HG02852 (cell line): ENCODE results near the gene PAPPA.

Experiments
- ATAC-seq: cut with Tn5 transposase; IDR thresholded peaks from one replicate; pipeline ENCODE4 v1.9.1; 2021; ENCODE audit warnings: mild to moderate bottlenecking, moderate library complexity; ENCODE audit not compliant: unreplicated experiment

Gene PAPPA

DNA sequence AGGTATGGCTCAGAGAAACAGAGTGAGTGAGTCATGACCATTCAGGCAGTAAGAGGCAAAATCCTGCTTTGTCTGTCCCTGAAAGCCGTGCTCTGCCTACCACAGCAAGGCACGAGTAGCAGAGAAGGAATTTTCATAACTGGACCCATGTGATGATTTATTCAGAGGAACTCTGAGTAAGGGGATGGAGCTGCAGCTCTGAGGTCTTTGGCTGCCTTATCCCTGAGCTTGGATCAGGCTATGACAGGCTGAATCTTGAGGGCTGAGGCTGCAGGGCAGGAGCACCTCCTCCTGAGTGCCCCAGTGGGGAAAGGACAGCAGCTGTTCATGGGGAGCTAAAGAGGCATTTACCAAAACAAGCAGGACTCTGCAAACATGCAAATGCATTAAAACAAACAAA is 183.4 kb downstream of the PAPPA start:
- no peak for ATAC-seq

GRCh38 chr9:116340270-116340669 is 186.7 kb downstream of the PAPPA start:
- ATAC-seq, result no peak

DNA sequence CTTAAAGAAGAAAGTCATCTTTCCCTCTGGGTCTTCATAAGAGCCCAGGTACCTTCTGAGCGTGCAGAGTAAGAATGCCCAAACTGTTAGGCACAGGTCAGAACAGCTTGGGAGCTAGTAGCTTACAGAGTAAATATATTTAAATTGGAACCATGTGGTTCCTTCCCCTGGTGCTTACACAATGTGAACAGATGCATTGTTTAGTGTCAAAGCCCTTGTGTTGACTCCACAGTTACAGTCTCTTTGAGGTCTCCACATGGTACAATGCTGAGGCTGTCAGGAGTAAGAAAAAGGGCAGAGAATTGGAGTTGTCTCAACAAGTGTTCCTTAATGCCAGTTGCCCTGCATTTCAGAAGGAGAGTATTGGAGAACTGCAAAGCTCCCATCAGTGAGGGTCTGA is 188.5 kb downstream of the PAPPA start:
- ATAC-seq, result no peak

DNA sequence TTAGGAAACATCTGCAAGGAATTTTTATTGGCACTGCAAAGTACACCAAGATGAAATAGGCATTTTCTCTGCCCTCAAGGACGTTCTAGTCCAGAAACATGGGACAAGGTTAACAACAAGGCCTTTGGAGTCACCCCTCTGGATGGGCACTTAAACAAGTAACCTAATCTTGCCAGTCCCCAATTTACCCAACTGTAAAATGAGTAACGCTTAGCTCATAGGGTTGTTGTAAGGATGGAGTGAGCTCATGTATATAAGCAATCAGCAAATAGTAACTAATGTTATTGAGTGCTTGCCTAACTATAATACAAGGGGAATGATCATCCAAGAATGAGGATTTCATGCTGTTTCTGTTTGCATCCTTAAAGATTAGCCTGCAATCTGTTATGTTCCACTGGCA is 189.3 kb downstream of the PAPPA start:
- ATAC-seq, result no peak

DNA sequence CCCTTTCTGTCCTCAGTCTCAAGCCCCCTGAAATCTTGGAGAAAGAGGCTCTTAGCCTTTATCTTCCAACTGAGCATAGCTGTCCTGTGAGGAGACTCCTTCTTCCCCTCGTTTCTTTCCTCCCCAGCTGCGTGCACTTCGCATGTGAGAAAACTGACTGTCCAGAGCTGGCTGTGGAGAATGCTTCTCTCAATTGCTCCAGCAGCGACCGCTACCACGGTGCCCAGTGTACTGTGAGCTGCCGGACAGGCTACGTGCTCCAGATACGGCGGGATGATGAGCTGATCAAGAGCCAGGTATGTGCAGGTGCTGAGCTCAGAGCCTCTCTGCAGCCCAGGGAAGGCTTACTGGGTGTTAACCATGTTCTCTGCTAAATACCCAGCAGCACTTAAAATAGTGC is 190.8 kb downstream of the PAPPA start:
- no peak for ATAC-seq

- ATAC-seq, result no peak
Observed at GRCh38 chr9:116345393-116345792, 191.8 kb downstream of the PAPPA start.

DNA sequence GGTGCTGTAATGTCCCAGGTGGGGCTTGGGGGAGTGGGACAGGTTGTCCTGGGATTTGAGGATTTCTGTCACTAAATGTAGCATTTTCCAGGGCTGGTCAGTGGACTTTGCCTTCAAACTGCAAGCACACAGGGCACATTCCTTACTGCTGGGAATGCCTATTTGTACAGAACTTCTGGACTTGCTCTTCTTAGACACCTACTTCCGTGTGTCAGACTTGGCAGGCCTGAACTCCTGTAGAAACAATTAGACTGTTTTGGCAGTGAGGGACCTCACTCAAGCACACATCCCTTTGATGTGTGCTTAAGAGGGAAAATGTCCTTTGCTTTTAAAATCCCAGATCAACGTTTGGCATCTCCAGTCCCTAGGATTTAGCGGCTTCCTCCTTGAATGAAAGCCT is 192.2 kb downstream of the PAPPA start:
- no peak for ATAC-seq

- ATAC-seq, result no peak
Observed at GRCh38 chr9:116349684-116350083, 196.1 kb downstream of the PAPPA start.

DNA sequence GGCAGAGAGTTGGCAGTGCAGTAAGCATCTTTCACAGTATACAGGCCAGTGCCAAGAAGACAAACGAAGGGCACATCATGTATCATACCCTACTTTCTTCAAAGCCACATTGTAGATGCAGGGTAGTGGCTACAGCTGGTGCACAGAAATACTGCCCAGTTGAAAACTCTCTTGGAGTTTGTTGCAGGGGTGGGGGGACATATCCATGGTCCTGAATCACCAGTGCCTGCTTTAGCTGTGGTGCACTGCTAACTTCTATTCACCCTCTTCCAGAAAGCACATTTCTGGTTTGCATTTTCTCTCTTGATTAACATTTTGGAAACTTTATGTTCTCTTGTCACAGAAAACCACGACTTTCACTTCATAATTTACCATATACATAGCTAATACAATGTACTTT is 196.6 kb downstream of the PAPPA start:
- ATAC-seq, result no peak

DNA sequence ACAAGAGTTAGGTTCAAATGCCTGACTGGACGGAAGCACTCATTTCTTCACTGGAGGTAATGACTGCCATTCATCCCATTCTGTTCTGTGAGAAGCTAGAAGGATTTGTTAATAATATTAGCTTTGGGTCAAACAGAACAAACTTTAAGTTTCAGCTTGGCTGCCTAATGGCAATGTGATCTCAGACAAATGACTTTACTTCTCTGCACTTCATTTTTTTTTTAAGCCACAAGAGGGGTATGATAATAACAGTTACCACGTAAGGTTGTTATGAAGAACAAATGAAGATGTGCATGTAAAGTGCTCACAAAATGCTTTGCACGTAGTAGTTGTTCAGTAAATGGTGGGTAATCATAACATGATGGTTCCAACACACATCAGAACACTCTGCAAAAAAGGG is 199.4 kb downstream of the PAPPA start:
- ATAC-seq, result no peak

DNA sequence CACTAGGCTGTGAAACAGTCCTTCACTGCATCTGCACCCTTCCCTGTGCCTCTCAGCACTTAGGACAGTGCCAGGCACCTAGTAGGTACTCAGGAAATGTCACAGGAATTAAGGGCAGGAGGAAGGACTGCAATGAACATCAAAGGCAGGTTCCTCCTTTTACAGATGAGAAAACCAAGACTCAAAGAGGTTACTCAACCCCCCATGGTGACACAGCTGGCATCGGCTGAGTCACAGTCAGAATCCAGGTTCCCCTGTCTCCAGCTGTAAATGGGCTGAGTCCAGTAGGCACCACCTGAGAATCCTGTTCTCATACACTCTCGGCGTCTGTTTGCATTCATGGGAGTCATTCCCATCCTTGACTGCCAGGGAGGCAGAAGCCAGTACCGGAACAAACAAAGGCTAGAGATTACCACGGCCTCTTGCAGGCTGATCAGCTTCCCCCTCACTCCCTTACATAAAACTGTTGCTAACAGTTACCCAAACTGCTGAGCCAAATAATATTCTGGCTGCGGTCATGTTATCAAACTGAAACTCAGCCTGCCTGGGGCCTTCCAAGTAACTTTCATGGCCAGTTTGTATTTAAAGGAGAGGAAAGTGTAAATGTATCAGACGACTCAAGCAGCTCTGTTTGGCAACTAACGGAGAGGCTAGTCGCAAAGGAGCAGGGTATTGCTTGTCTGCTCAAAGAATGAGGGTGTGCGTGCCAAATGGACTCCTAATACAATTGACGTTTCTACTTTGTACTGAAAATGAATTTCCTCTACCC is 201.7 kb downstream of the PAPPA start:
- ATAC-seq, result no peak

DNA sequence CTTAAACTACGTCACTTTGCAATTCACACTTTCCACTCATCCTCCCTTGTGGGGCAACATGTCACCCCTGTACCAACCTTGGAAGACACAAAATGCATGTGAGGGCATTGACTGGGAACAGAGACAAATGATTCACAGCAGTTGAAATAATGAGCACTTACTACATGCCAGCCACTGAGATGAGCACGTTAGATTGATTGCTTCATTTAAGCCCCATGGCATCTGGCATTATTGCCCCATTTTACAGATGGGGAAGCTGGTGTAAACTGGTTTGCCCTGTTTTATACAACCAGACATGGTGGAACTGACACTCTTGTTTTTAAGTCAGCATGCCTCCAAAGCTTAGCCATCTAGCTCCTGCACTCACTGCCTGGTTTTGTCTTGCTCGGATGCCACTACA is 204.7 kb downstream of the PAPPA start:
- ATAC-seq, result no peak

DNA sequence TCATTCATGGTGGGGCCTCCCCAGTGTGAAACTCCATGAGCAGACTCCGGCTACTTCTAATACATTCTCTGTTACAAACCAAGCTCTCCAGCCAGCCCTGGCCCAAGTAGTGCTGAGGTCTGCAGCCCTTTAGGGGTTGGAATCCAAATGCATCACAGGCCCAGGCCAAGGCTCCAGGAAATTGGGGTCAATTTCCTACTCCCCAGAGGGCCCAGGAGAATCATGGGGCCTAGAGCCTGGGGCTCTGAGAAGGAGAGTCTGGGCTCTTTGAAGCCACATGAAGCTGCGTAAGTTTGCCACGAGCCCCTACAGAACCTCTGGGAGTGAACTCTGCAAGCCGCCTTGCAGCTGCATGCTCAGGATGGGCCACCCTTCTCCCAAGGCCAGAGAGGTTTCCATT is 206.4 kb downstream of the PAPPA start:
- no peak for ATAC-seq

GRCh38 chr9:116360989-116361388 is 207.4 kb downstream of the PAPPA start:
- no peak for ATAC-seq

DNA sequence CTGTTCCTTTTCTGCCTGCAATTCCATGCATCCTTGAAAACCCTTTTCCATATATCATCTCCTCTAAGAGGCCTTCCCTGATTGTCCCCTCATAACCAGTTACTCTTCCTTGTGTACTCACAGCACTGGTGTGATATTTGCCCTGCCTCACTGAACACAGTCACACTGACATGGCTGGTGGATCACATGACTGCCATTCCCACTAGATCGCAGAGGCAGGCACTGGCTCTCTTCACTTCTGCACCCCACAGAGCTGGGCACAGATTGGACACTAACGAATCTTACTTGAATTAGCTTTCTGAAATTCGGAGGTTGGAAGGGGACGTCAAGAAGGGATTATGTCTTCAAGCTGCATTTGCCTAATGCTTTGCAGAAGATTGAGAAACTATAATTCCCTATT is 208.0 kb downstream of the PAPPA start:
- ATAC-seq, result no peak

DNA sequence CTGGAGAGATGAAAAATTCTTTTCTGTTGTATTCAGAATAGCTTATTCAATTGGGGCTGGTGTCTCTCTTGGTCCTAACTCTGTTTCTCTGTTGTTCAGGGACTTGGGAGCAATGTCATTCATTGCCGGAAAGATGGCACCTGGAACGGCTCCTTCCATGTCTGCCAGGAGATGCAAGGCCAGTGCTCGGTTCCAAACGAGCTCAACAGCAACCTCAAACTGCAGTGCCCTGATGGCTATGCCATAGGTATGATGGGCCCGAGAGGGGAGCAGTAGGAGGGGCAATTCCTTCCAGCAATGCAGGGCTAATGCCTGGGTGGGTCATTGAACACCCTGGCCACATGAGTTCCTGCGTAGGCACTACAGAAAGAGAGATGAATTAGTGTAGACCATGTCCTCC is 208.9 kb downstream of the PAPPA start:
- ATAC-seq, result no peak

DNA sequence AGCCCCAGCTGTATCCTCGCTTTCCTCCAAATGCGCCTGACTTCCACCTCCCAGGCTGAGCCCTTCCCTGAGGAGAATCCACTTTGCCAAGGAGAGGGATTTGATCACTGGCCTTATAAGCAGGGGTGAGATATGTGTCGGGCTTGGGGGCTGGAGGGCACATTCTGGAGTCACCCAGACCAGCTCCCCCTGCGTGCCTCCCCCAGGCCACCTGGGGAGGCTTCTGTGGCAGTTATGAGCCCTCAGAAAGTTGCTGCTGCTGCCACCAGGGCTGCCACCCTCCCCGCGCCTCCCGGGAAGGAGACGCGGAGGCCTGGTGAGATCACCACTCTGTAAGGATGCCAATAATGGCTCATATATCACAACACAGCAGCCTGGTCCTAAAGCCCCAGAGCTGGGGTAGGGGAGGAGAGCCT is 211.5 kb downstream of the PAPPA start:
- ATAC-seq, result no peak

DNA sequence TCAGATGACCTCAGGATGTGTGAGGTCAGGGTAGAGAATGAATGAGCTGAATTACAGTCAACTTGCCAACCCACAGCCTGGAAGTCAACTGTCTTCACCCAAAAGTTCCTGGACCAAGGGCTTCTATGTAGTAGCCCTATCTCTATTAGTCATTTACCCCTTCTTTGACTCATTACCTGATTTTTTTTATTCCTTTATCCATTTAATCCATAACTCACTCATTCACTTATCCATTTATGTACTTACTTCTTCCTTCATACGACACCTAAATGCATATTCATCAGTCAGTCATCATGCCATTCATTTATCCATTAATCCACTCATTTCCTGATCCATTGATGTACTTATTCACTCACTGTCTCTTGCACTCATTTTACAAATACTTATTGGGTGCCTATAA is 212.7 kb downstream of the PAPPA start:
- ATAC-seq, result no peak

DNA sequence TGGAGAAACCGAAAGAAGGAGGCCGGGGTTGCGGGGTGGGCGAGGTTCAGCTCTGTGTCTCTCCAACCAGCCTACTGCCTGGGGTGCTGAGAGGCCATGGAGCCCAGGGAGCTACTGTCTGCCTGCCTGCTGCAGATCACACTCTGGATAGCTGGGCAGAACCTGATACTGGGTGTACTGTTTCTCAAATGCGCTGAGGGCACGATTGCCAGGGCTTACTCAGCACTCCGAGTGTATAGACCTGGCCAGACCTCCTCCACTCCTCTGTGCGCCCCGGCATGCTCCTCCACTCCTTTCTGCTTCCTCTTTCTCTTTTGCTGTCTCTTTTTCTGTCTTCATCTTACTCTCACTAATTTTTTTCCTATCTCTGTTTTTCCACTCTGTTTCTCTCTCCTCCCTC is 215.1 kb downstream of the PAPPA start:
- ATAC-seq, result no peak

GRCh38 chr9:116369706-116370105 is 216.1 kb downstream of the PAPPA start:
- no peak for ATAC-seq

DNA sequence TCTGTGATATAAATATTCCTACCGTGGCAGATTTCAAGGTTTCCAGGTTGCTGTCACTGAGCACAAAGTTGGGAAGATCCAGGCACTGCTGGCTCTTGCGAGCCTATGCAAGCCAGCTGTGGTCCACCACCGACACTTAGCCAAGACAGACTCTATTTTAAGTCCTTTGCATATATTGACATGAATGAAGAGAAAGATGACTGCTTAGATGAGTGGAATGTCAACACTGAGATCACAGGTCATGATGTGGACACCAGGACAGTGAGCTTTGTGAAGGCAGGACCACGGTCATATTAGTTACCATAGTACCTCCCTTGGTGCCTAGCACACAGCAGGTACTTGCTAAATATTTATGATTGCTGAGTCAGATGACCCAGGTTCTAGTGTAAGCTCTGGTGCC is 217.0 kb downstream of the PAPPA start:
- no peak for ATAC-seq

GRCh38 chr9:116372081-116372673 is 218.6 kb downstream of the PAPPA start:
- no peak for ATAC-seq

DNA sequence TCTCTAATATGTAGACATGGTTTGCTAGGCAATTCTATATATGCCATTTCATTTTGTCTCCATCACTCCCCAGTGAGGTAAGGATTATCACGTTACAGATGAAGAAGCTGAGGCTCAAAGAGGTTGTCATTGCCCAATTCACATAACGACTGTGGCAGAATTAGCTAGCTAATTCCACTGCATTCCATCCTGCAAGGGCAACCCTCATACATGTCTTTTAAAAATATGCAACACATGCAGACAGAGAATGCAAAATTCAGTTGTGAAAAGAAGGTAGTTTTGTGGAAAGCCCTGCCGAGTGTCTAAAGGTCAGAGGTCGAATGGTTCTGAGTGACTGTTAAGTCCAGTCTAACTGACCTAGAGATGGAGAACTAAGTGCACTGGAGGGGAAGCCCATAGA is 219.2 kb downstream of the PAPPA start:
- ATAC-seq, result no peak
